ENCODE measurements around the gene GHDC. TPM values are rescaled to one million over a fixed set of nuclear protein-coding genes. Genes with fewer than 3 reads are reported as not detected.

GHDC gene
- total and polyA plus RNA-seq, 2 of the 13 experiments (the other 11 are each of a cell fraction or from before 2014, with no cell fraction given), result 15.4 to 22.5 TPM

- TF ChIP-seq ADNP (CRISPR knock-in tag; IDR thresholded peaks at IDR 0.05) (no peak), ZNF776 (CRISPR knock-in tag; IDR thresholded peaks at IDR 0.05) (peak; percentile 83), ZNF792 (CRISPR knock-in tag; IDR thresholded peaks at IDR 0.05) (no peak), FOXM1 (CRISPR knock-in tag; IDR thresholded peaks at IDR 0.05) (no peak), ZNF800 (CRISPR knock-in tag; IDR thresholded peaks at IDR 0.05) (no peak), LBX2 (CRISPR knock-in tag; IDR thresholded peaks at IDR 0.05; ENCODE audit: borderline replicate concordance) (no peak), ZBTB26 (CRISPR knock-in tag; IDR thresholded peaks at IDR 0.05; ENCODE audit: borderline replicate concordance) (peak; percentile 64; the same call in 1 of the 2 replicates), PATZ1 (CRISPR knock-in tag; IDR thresholded peaks at IDR 0.05) (no peak), ZNF772 (CRISPR knock-in tag; IDR thresholded peaks at IDR 0.05) (peak; percentile 84), CENPX (CRISPR knock-in tag; IDR thresholded peaks at IDR 0.05) (no peak), NCOA1 (CRISPR knock-in tag; IDR thresholded peaks at IDR 0.05) (no peak; the same call in 1 of the 2 replicates), AHDC1 (CRISPR knock-in tag; IDR thresholded peaks at IDR 0.05; ENCODE audit: borderline replicate concordance) (no peak), TSC22D2 (CRISPR knock-in tag; IDR thresholded peaks at IDR 0.05; ENCODE audit: borderline replicate concordance) (peak; percentile 57; the same call in 1 of the 2 replicates), ZNF367 (CRISPR knock-in tag; IDR thresholded peaks at IDR 0.05; ENCODE audit: borderline replicate concordance) (no peak), TEAD2 (CRISPR knock-in tag; IDR thresholded peaks at IDR 0.05) (no peak), ZNF549 (CRISPR knock-in tag; IDR thresholded peaks at IDR 0.05) (no peak), KAT7 (CRISPR knock-in tag; IDR thresholded peaks at IDR 0.05; ENCODE audit: borderline replicate concordance) (no peak), ZNF552 (CRISPR knock-in tag; IDR thresholded peaks at IDR 0.05; ENCODE audit: borderline replicate concordance) (peak; percentile 74; the same call in 1 of the 2 replicates)
These were observed at the start of gene GHDC (continued) for GRCh38 chr17:42193969-42194899.
